HL-60 (cell line): ENCODE measurements around the gene SPEN.

ENCODE experiments used
- DNase-seq, 2 experiments: peaks; one replicate each; pipeline ENCODE4 v3.0.0-alpha.2; 2010 to 2020; ENCODE audit warnings: low read depth in 1 of 2, low spot score in 1 of 2
- H3K27ac ChIP-seq: fragments of 250-450 bp; sonication (Bioruptor Pico); replicated peaks from 2 replicates; pipeline ENCODE4 v1.5.1; 2020; ENCODE audit warnings: mild to moderate bottlenecking, moderate library complexity
- H3K27me3 ChIP-seq: fragments of 250-450 bp; sonication (Bioruptor Pico); 2 replicates; pipeline ENCODE4 v1.5.1; 2021; ENCODE audit warnings: mild to moderate bottlenecking, moderate library complexity; ENCODE audit not compliant: insufficient read depth, poor library complexity, severe bottlenecking
- H3K4me3 ChIP-seq: replicated peaks from 2 replicates; pipeline ENCODE4 v1.5.1; 2011; ENCODE audit warnings: mild to moderate bottlenecking, control low read depth, low read length; ENCODE audit not compliant: insufficient read depth
- GABPA ChIP-seq: IDR thresholded peaks from 2 replicates; pipeline ENCODE4 v1.6.1; 2012; ENCODE audit warnings: low read depth
- POLR2AphosphoS5 ChIP-seq: IDR thresholded peaks from 2 replicates; pipeline ENCODE4 v1.6.1; 2012; ENCODE audit warnings: low read depth
- SPI1 ChIP-seq: IDR thresholded peaks from 2 replicates; pipeline ENCODE4 v1.6.1; 2012; ENCODE audit warnings: low read depth, mild to moderate bottlenecking, borderline replicate concordance
- TF ChIP-seq, protein P1 (sequence below): IDR thresholded peaks from one replicate; pipeline ENCODE4 v1.5.1; 2011; ENCODE audit warnings: low read length, control low read depth, inconsistent platforms; ENCODE audit not compliant: insufficient read depth
- TF ChIP-seq, protein P2 (sequence below): IDR thresholded peaks from 2 replicates; pipeline ENCODE4 v1.6.1; 2012; ENCODE audit warnings: low read depth; ENCODE audit not compliant: insufficient replicate concordance

Gene SPEN

DNA sequence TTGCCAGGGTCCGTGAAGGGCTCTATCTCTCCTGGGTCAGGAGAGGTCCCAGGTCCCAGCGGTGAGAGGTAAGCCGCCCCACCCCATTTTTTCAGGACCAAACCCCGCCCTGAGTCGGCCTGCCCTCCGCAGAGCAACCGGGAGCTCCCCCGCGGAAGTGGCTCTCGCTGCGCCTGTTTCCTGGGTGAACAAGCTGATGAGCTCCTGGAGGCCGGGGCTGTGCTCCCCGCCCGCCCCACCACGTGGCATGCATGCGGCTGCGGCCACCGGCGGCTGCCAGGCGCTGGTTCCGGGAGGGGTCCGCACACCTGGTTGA lies 96.4 kb downstream of the SPEN start:
- Histone ChIP-seq H3K27ac (no peak overlapping the region), H3K4me3 (no peak overlapping the region), H3K27me3 (no peaks in the 10 kb centered on the region)
- TF ChIP-seq POLR2AphosphoS5: no peak
- no peak for TF ChIP-seq GABPA
- TF ChIP-seq, protein P1, sequence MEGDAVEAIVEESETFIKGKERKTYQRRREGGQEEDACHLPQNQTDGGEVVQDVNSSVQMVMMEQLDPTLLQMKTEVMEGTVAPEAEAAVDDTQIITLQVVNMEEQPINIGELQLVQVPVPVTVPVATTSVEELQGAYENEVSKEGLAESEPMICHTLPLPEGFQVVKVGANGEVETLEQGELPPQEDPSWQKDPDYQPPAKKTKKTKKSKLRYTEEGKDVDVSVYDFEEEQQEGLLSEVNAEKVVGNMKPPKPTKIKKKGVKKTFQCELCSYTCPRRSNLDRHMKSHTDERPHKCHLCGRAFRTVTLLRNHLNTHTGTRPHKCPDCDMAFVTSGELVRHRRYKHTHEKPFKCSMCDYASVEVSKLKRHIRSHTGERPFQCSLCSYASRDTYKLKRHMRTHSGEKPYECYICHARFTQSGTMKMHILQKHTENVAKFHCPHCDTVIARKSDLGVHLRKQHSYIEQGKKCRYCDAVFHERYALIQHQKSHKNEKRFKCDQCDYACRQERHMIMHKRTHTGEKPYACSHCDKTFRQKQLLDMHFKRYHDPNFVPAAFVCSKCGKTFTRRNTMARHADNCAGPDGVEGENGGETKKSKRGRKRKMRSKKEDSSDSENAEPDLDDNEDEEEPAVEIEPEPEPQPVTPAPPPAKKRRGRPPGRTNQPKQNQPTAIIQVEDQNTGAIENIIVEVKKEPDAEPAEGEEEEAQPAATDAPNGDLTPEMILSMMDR: no peak
- TF ChIP-seq SPI1: no peak
- TF ChIP-seq, protein P2, sequence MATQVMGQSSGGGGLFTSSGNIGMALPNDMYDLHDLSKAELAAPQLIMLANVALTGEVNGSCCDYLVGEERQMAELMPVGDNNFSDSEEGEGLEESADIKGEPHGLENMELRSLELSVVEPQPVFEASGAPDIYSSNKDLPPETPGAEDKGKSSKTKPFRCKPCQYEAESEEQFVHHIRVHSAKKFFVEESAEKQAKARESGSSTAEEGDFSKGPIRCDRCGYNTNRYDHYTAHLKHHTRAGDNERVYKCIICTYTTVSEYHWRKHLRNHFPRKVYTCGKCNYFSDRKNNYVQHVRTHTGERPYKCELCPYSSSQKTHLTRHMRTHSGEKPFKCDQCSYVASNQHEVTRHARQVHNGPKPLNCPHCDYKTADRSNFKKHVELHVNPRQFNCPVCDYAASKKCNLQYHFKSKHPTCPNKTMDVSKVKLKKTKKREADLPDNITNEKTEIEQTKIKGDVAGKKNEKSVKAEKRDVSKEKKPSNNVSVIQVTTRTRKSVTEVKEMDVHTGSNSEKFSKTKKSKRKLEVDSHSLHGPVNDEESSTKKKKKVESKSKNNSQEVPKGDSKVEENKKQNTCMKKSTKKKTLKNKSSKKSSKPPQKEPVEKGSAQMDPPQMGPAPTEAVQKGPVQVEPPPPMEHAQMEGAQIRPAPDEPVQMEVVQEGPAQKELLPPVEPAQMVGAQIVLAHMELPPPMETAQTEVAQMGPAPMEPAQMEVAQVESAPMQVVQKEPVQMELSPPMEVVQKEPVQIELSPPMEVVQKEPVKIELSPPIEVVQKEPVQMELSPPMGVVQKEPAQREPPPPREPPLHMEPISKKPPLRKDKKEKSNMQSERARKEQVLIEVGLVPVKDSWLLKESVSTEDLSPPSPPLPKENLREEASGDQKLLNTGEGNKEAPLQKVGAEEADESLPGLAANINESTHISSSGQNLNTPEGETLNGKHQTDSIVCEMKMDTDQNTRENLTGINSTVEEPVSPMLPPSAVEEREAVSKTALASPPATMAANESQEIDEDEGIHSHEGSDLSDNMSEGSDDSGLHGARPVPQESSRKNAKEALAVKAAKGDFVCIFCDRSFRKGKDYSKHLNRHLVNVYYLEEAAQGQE: no peak
- DNase-seq: no peak

DNA sequence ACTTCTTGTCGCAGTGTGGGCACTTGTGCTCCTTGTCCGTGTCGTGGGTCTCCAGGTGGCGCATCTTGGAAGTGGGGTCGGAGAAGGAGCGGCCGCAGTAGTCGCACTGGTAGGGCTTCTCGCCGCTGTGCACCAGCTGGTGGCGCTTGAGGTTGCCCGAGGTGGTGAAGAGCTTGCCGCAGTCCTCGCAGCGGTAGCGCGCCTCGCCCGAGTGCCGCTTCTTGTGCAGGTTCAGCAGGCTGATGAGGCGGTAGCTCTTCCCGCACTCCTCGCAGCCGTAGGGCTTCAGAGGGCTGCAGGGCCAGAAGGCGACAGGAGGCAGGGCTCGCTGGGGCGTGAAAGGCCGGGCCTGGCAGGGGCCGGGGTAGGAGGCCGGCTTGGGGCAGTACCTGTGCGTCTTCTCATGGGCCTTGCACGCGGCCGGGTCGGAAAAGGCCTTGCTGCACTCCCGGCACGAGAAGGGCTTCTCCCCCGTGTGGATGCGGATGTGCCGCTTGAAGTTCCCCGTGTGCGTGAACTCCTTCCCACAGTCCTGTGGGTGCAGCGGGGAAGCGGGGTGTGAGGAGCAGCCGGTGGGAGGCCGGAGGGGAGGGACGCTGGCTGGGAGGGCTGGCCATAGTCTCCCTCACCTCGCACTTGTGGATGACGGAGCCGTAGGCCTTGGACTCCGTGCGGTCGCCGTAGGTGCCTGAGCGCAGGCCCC lies 97.0 kb downstream of the SPEN start:
- Histone ChIP-seq H3K4me3 (no peak overlapping the region), H3K27ac (no peak overlapping the region), H3K27me3 (no peaks in the 10 kb centered on the region)
- TF ChIP-seq SPI1: no peak
- TF ChIP-seq POLR2AphosphoS5: no peak
- no peak for TF ChIP-seq GABPA
- TF ChIP-seq, protein P2: no peak
- TF ChIP-seq, protein P1: no peak
- no peak for DNase-seq

DNA sequence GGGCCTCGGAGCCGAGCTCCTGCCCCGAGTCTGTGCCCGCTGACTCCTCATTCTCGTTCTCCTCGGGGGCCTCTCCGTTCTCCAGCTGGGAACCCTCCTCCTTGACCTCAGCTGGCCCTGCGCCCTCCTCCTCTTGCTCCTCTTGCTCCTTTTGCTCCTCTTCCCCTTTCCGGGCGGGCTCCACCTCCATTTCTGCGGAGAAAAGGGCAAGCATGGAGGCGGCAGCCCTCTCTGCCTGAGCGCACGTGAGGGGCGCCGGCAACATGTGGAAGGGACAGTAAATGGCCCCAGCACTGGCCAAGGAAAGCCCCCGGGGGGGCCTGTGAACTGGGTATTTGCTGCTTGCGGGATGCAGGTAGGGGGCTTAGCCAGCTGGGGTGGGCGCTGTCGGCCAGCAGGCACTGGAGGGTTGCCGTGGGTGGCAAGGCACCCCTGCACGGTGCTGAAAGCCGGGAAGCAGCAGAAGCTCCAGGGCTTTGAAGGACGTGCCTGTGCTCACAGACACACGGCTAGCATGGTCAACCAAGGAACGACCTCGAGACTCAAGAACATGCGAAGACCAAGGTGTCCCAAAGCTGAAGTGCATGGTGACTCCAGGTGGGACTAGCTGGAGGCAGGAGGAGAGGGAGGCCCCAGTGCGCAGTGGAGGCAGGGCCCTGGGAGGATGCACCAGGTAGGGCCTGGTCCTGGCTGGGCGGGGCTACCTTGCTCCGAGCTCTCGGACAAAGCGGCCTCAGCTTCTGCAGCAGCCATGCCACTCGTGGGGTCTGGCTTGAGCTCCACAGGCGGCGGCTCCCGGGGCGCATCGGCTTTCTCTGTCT lies 97.7 kb downstream of the SPEN start:
- no peak overlapping the region for H3K27ac ChIP-seq
- no peak for TF ChIP-seq POLR2AphosphoS5
- no peak overlapping the region for H3K4me3 ChIP-seq
- no peaks in the 10 kb centered on the region for H3K27me3 ChIP-seq
- no peak for DNase-seq

DNA sequence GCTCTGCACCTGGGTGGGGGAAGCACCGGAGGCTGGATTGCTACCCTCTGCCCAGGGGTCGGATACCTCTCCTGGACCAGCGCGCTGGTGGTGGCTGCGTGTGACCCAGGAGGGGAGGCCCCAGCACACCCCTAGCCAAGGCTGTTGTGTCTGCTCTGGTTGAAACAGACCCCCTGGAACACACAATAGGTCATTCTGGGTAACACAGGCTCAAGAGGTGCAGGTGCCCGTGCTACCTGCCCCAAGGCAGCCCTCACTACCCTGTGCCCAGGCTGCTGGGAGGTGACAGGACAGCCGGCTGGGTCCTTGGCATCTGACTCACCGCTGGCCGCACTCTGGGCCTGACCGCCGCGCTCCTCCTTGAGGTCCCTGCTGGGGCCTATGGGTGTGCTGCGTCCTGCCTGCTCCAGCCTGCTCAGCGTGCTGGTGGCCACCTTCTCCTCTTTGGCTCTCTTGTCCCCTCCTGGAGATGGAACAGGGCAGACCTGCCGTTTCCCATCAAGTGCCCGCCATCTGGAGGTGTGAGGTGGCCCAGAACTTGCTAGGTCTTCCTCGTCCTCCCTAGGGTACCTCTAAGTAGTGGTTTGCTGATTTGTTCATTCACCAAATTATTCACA lies 98.4 kb downstream of the SPEN start:
- H3K27me3 ChIP-seq: no peaks in the 10 kb centered on the region
- no peak overlapping the region for H3K27ac ChIP-seq
- no peak for DNase-seq
- TF ChIP-seq, protein P1: no peak
- TF ChIP-seq, protein P2: no peak
- TF ChIP-seq SPI1: no peak
- TF ChIP-seq GABPA: no peak
- no peak for TF ChIP-seq POLR2AphosphoS5
- no peak overlapping the region for H3K4me3 ChIP-seq
